Measurements from ENCODE around the gene SLC39A10.
"Not testable (repeated sequence)": the region's sequence is repeated elsewhere in the genome, so short reads cannot be mapped to it uniquely, and the experiment has no call there.

The SLC39A10 gene

DNA sequence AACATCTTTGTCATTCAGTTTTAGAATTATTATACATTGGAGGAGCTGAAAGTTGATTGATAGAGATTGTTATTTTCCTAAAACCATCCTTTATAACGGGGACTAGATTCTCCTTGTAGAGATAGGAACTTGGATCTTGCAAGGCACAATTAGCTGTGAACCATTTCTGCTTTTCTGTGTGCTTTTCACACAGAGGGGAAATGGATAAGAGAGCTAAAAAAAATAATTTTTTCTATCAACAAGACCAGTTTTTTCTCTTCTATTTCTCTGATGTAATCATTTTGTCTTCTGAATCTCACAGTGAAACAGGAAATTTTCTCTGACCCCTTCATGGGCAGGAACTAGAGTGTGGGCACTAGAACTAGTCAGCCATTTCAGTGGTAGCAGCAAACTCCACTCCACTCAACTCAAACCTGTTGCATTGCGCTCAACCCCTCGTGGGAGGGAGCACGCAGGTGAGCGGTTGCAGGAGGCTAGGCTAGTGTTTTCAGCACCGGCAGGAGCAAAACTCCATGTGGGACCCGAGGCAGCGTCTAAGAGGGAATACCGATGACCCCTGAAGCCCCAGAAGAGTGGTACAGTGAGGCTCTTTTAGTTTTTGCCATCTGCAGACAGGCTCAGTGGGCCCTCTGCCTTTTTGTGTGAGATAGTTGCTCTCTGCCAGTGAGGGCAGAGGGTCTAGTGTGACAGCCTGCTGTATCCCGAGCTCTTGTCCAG is 24.0 kb upstream of the SLC39A10 start:
- no peak overlapping the region for H3K9ac ChIP-seq (ENCODE audit: low read length)

DNA sequence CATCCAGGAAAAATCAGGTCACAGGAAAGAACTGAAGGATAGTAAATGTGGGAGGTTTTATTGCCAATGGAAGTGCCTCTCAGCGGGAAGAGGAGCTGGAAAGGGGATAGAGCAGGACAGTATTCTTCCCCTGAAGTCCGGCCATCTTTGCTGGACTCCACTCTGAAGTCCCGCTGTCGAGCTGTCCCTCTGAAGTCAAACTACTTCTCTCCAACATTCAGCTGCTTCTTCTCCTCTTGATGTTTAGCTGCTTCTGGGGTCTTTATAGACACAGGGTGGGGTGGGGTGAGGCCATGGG is 23.5 kb upstream of the SLC39A10 start:
- Histone ChIP-seq H3K36me3 (ENCODE audit: insufficient read depth, low read length) (no peaks in the 10 kb centered on the region), H3K9me3 (ENCODE audit: low read length) (no peaks in the 10 kb centered on the region), H3K27me3 (ENCODE audit: control insufficient read depth in 1 of 2, insufficient read depth in 2 of 2, low read length in 2 of 2) (no peaks in the 10 kb centered on the region), H3K9ac (ENCODE audit: low read length) (no peak overlapping the region), H3K4me1 (ENCODE audit: insufficient read depth, low read length) (no peaks in the 10 kb centered on the region), H3K27ac (ENCODE audit: low read depth, low read length) (no peak overlapping the region), H3K4me3 (ENCODE audit: low read depth in 1 of 2, low read length in 2 of 2) (no peak overlapping the region)

More for the DNA sequence above, 24.0 kb upstream of the SLC39A10 start:
- Histone ChIP-seq H3K4me3 (ENCODE audit: low read depth in 1 of 2, low read length in 2 of 2) (no peak overlapping the region), H3K9me3 (ENCODE audit: low read length) (no peaks in the 10 kb centered on the region), H3K27ac (ENCODE audit: low read depth, low read length) (no peak overlapping the region), H3K4me1 (ENCODE audit: insufficient read depth, low read length) (no peaks in the 10 kb centered on the region), H3K27me3 (ENCODE audit: control insufficient read depth in 1 of 2, insufficient read depth in 2 of 2, low read length in 2 of 2) (no peaks in the 10 kb centered on the region), H3K36me3 (ENCODE audit: insufficient read depth, low read length) (no peaks in the 10 kb centered on the region)

DNA sequence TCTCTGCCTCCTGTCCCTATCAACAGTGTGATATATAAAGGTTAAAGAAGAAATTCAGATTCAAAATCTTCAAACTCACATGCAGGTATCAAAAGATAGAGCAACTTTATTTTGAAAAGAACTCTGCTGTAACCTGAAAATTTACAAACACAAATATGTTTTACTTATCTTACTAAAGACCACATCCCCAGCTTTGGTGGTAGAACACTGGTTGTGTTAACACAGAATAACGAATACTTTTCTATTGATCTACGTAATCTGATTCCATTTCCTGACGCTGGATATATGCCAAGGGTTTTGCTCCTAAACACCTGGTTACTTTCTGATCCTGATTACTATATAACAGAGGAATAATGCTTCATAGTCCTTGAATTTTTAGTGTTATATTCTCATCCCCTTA is 23.1 kb upstream of the SLC39A10 start:
- H3K4me3 ChIP-seq (ENCODE audit: low read depth in 1 of 2, low read length in 2 of 2): no peak overlapping the region
- H3K27me3 ChIP-seq (ENCODE audit: control insufficient read depth in 1 of 2, insufficient read depth in 2 of 2, low read length in 2 of 2): no peaks in the 10 kb centered on the region
- H3K27ac ChIP-seq (ENCODE audit: low read depth, low read length): no peak overlapping the region
- no peaks in the 10 kb centered on the region for H3K9me3 ChIP-seq (ENCODE audit: low read length)
- H3K9ac ChIP-seq (ENCODE audit: low read length): no peak overlapping the region
- no peaks in the 10 kb centered on the region for H3K36me3 ChIP-seq (ENCODE audit: insufficient read depth, low read length)
- no peaks in the 10 kb centered on the region for H3K4me1 ChIP-seq (ENCODE audit: insufficient read depth, low read length)

DNA sequence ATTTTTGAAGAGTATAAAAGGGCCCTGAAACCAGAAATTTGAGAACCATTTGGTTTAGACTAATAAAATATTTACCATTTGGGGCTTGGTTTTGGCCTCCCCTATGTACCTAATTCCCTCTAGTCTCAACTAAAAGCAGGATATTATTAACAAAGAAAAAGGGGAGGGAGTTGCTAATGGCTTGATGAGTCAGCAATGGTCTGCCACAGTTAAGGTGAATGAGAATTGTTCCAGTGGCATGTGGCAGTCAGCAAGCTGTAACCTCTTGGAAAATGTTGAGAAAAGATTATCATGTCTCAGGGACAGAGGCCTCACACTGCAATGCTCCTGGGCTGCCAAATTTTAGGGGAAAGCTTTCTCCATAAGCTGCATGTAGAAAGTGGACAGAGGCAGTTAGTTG is 20.1 kb upstream of the SLC39A10 start:
- Histone ChIP-seq H3K4me3 (ENCODE audit: low read depth in 1 of 2, low read length in 2 of 2) (no peak overlapping the region), H3K4me1 (ENCODE audit: insufficient read depth, low read length) (no peaks in the 10 kb centered on the region), H3K27me3 (ENCODE audit: control insufficient read depth in 1 of 2, insufficient read depth in 2 of 2, low read length in 2 of 2) (no peaks in the 10 kb centered on the region), H3K27ac (ENCODE audit: low read depth, low read length) (no peak overlapping the region), H3K9me3 (ENCODE audit: low read length) (no peaks in the 10 kb centered on the region), H3K36me3 (ENCODE audit: insufficient read depth, low read length) (no peaks in the 10 kb centered on the region), H3K9ac (ENCODE audit: low read length) (no peak overlapping the region)

DNA sequence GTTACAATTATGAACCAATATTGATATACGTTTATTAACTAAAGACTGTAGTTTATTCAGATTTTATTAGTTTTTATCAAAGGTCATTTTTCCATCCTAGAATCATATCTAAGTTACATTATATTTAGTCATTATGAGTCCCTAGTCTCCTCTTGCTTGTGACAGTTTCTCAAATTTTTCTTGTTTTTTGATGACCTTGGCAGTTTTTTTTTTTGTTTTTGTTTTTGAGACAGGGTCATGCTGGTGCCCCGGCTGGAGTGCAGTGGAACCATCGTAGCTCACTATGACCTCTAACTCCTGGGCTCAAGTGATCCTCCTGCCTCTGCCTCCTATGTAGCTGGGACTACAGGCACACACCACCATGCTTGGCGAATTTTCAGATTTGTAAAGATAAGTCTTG is 18.3 kb upstream of the SLC39A10 start:
- no peak overlapping the region for H3K4me3 ChIP-seq (ENCODE audit: low read depth in 1 of 2, low read length in 2 of 2)

DNA sequence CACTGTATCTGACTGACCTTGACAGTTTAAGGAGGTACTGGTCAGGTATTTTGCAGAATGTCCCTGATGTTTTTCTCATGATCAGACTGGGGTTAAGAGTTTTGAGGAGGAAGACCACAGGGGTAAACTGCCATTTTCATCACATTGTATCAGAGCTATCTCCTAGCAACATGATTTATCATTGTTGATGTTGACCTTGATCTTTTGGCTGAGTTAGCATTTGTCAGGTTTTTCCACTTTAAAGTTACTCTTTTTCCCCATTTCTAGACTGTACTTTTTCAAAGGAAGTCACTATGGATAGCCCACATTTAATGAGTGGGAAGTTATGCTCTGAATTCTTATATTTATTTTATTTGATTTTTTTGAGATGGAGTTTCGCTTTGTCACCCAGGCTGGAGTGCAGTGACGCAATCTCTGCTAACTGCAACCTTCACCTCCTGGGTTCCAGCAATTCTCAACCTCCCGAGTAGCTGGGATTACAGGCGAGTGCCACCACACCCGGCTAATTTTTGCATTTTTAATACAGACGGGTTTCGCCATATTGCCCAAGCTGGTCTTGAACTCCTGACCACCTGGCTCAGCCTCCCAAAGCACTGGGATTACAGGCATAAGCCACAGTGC is 17.7 kb upstream of the SLC39A10 start:
- Histone ChIP-seq H3K9me3 (ENCODE audit: low read length) (no peaks in the 10 kb centered on the region), H3K4me1 (ENCODE audit: insufficient read depth, low read length) (no peaks in the 10 kb centered on the region), H3K4me3 (ENCODE audit: low read depth in 1 of 2, low read length in 2 of 2) (no peak overlapping the region), H3K9ac (ENCODE audit: low read length) (no peak overlapping the region), H3K27me3 (ENCODE audit: control insufficient read depth in 1 of 2, insufficient read depth in 2 of 2, low read length in 2 of 2) (no peaks in the 10 kb centered on the region), H3K36me3 (ENCODE audit: insufficient read depth, low read length) (no peaks in the 10 kb centered on the region), H3K27ac (ENCODE audit: low read depth, low read length) (no peak overlapping the region)

More for the DNA sequence above, 18.3 kb upstream of the SLC39A10 start:
- Histone ChIP-seq H3K27me3 (ENCODE audit: control insufficient read depth in 1 of 2, insufficient read depth in 2 of 2, low read length in 2 of 2) (no peaks in the 10 kb centered on the region), H3K27ac (ENCODE audit: low read depth, low read length) (no peak overlapping the region), H3K9me3 (ENCODE audit: low read length) (no peaks in the 10 kb centered on the region), H3K4me1 (ENCODE audit: insufficient read depth, low read length) (no peaks in the 10 kb centered on the region), H3K36me3 (ENCODE audit: insufficient read depth, low read length) (no peaks in the 10 kb centered on the region), H3K9ac (ENCODE audit: low read length) (no peak overlapping the region)

DNA sequence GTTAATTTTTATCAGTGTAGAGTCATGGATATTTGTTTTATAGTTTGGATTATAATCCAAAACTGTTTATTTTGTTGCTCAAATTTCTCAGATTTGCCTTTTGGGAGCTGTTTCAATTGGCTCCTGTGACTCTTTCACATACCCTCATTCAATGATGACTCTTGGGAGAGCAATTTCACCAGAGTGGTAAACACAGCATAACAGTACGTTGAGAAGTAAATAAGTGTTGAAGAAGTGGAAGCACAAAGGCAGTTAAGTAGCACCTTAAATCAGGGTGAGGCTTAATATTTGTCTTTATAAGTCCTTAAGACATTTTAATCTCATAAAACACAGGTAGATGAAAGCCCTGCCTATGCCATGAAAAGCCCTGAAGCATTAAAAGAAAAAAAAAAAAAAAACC is 17.1 kb upstream of the SLC39A10 start:
- no peaks in the 10 kb centered on the region for H3K36me3 ChIP-seq (ENCODE audit: insufficient read depth, low read length)
- no peak overlapping the region for H3K4me3 ChIP-seq (ENCODE audit: low read depth in 1 of 2, low read length in 2 of 2)
- H3K27ac ChIP-seq (ENCODE audit: low read depth, low read length): no peak overlapping the region
- no peaks in the 10 kb centered on the region for H3K9me3 ChIP-seq (ENCODE audit: low read length)
- no peak overlapping the region for H3K9ac ChIP-seq (ENCODE audit: low read length)
- H3K27me3 ChIP-seq (ENCODE audit: control insufficient read depth in 1 of 2, insufficient read depth in 2 of 2, low read length in 2 of 2): no peaks in the 10 kb centered on the region
- no peaks in the 10 kb centered on the region for H3K4me1 ChIP-seq (ENCODE audit: insufficient read depth, low read length)

DNA sequence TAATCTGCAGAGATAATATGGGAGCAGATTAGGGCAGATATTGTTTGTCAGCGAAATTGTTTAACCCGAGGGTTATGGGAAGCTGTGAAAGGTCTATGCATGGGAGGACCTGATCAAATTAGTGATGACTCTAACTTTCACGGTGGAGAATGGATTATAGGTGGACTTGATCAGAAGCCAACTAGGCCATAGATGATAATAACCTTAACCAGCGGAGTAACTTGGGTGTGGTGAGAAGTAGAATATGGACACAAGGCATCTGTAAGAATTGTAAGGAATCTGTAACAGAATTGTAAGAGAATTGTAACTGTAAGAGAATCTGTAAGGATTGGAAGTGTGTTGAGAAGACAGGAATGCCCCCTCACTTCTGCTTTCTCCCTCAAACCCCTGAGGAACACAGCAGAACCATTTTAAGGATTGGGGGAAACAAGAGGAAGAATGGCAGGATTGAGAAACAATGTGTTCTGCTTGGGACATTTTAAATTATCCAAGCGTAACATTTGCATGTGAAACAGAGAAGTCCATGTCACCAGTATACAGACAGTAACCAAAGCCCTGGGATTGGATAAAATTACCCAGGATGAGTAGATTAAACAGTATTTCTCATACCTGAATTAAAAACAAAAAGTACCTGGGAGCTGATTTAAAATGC is 14.9 kb upstream of the SLC39A10 start:
- H3K9me3 ChIP-seq (ENCODE audit: low read length): no peaks in the 10 kb centered on the region
- no peak overlapping the region for H3K9ac ChIP-seq (ENCODE audit: low read length)
- no peak overlapping the region for H3K27ac ChIP-seq (ENCODE audit: low read depth, low read length)
- no peaks in the 10 kb centered on the region for H3K27me3 ChIP-seq (ENCODE audit: control insufficient read depth in 1 of 2, insufficient read depth in 2 of 2, low read length in 2 of 2)
- H3K36me3 ChIP-seq (ENCODE audit: insufficient read depth, low read length): no peaks in the 10 kb centered on the region
- no peaks in the 10 kb centered on the region for H3K4me1 ChIP-seq (ENCODE audit: insufficient read depth, low read length)
- no peak overlapping the region for H3K4me3 ChIP-seq (ENCODE audit: low read depth in 1 of 2, low read length in 2 of 2)

DNA sequence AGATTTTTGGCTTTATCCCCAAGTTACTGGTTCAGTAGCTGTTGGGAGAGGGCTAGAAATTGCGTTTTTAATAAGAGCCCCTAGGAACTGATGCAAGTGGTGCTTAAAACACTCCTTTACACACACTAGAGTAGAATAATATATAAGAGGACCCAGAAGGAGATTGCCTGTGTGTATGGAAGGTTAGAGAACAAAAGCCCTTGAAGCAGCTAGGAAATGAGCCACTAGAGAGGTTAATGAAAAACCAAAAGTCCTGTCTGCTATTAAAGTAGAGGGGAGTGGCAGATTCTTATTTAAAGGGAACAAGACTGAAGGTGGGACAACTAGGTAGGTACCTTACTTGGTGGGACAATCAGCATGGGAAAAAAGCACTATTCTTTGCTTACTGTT is 14.4 kb upstream of the SLC39A10 start:
- H3K36me3 ChIP-seq (ENCODE audit: insufficient read depth, low read length): no peaks in the 10 kb centered on the region
- no peaks in the 10 kb centered on the region for H3K27me3 ChIP-seq (ENCODE audit: control insufficient read depth in 1 of 2, insufficient read depth in 2 of 2, low read length in 2 of 2)
- no peak overlapping the region for H3K9ac ChIP-seq (ENCODE audit: low read length)
- no peak overlapping the region for H3K27ac ChIP-seq (ENCODE audit: low read depth, low read length)
- H3K4me1 ChIP-seq (ENCODE audit: insufficient read depth, low read length): no peaks in the 10 kb centered on the region
- H3K9me3 ChIP-seq (ENCODE audit: low read length): no peaks in the 10 kb centered on the region
- H3K4me3 ChIP-seq (ENCODE audit: low read depth in 1 of 2, low read length in 2 of 2): no peak overlapping the region

DNA sequence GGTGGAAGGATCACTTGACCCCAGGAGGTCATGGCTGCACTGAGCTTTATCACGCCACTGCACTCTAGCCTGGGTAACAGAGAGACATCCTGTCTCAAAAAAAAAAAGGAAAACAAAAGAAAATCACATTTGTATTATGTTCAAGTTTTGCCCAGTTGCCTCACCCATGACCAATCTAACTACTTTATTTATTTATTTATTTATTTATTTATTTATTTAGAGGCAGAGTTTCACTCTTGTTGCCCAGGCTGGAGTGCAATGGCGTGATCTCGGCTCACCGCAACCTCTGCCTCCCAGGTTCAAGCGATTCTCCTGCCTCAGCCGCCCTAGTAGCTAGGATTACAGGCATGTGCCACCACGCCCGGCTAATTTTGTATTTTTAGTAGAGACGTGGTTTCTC is 12.3 kb upstream of the SLC39A10 start:
- not testable (repeated sequence) for H3K9me3 ChIP-seq (ENCODE audit: low read length); H3K4me1 ChIP-seq (ENCODE audit: insufficient read depth, low read length); H3K9ac ChIP-seq (ENCODE audit: low read length); H3K4me3 ChIP-seq (ENCODE audit: low read depth in 1 of 2, low read length in 2 of 2); H3K27me3 ChIP-seq (ENCODE audit: control insufficient read depth in 1 of 2, insufficient read depth in 2 of 2, low read length in 2 of 2); H3K27ac ChIP-seq (ENCODE audit: low read depth, low read length); H3K36me3 ChIP-seq (ENCODE audit: insufficient read depth, low read length)

DNA sequence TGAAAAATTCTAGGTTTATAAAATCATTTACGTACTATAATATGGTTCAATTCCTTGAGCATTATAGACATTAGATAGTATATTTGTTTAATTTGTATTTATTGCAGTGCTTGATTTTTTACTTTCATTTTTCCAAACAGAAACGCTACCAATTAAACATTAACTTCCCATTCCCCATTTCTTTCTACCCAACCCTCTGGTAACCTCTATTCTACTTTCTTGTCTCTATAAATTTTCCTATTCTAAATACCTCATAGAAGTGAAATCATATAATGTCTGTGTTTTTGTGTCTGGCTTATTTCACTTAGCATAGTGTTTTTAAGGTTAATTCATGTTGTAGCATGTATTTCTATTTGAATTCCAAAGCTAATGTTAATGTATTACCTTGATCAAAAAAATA is 11.6 kb upstream of the SLC39A10 start:
- H3K27me3 ChIP-seq (ENCODE audit: control insufficient read depth in 1 of 2, insufficient read depth in 2 of 2, low read length in 2 of 2): no peaks in the 10 kb centered on the region
- H3K9me3 ChIP-seq (ENCODE audit: low read length): no peaks in the 10 kb centered on the region
- H3K4me3 ChIP-seq (ENCODE audit: low read depth in 1 of 2, low read length in 2 of 2): no peak overlapping the region
- no peaks in the 10 kb centered on the region for H3K4me1 ChIP-seq (ENCODE audit: insufficient read depth, low read length)
- H3K9ac ChIP-seq (ENCODE audit: low read length): no peak overlapping the region
- H3K36me3 ChIP-seq (ENCODE audit: insufficient read depth, low read length): no peaks in the 10 kb centered on the region
- H3K27ac ChIP-seq (ENCODE audit: low read depth, low read length): no peak overlapping the region

DNA sequence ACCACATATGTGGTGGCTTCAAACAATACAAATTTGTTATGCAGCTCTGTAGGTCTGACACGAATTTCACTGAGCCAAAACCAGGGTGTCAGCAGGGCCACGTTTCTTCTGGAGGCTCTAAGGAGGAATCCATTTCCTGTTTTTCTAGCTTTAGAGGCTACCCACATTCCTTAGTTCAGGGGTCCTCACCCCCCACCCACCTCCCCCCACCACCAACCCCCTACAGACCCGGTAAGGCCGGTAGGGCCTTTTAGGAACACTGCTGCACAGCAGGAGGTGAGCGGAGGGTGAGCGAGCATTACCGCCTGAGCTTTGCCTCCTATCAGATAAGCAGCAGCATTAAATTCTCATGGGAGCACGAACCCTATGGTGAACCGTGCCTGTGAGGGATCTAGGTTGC is 10.6 kb upstream of the SLC39A10 start:
- Histone ChIP-seq H3K27ac (ENCODE audit: low read depth, low read length) (no peak overlapping the region), H3K36me3 (ENCODE audit: insufficient read depth, low read length) (no peaks in the 10 kb centered on the region), H3K4me1 (ENCODE audit: insufficient read depth, low read length) (no peaks in the 10 kb centered on the region), H3K4me3 (ENCODE audit: low read depth in 1 of 2, low read length in 2 of 2) (no peak overlapping the region), H3K27me3 (ENCODE audit: control insufficient read depth in 1 of 2, insufficient read depth in 2 of 2, low read length in 2 of 2) (no peaks in the 10 kb centered on the region), H3K9me3 (ENCODE audit: low read length) (no peaks in the 10 kb centered on the region), H3K9ac (ENCODE audit: low read length) (no peak overlapping the region)

Measured in muscle layer of colon (tissue), 2 donors.